Left renal cortex interstitium (tissue), 4 donors: ENCODE measurements around the gene PTPN20. TPM values are rescaled to one million over a fixed set of nuclear protein-coding genes. Genes with fewer than 3 reads are reported as not detected.
"Not testable (repeated sequence)": the region's sequence is repeated elsewhere in the genome, so short reads cannot be mapped to it uniquely, and the experiment has no call there.

Source experiments
- DNase-seq, 4 donors: peaks; one replicate each; pipeline ENCODE4 v3.0.0-alpha.2; 2013; ENCODE audit warnings: low read depth in 4 of 4, low spot score in 2 of 4, missing footprints in 1 of 4
- polyA plus RNA-seq, 4 donors: library from polyadenylated mRNA; unstranded; fragments of 120-200 nt; gene quantifications; one replicate each; pipeline ENCODE4 v1.2.1, GENCODE V29; 2013; ENCODE audit not compliant: insufficient read length in 4 of 4

PTPN20 gene
- polyA plus RNA-seq, result 1 to 10 TPM; 1.4 to 4.1 (median 3.3) TPM

- peak in 1 of 4 donors; percentile 10 for DNase-seq
Measured at GRCh38 chr10:46911144-46911876, at the start of gene PTPN20. PTPN20 (plus strand) TSS chr10:46911428; CDS start chr10:46932500, 21,072 bp downstream.

GRCh38 chr10:46869716-46870115, 41.5 kb upstream of the PTPN20 start:
- not testable (repeated sequence) for DNase-seq

- DNase-seq, result not testable (repeated sequence)
Measured at GRCh38 chr10:46871583-46871982, 39.6 kb upstream of the PTPN20 start.

- DNase-seq, result not testable (repeated sequence)
Measured at GRCh38 chr10:46875304-46875703, 35.9 kb upstream of the PTPN20 start.

- DNase-seq, result not testable (repeated sequence)
Measured at GRCh38 chr10:46876773-46877172, 34.5 kb upstream of the PTPN20 start.

GRCh38 chr10:46878761-46879160, 32.5 kb upstream of the PTPN20 start:
- not testable (repeated sequence) for DNase-seq

- not testable (repeated sequence) for DNase-seq
Measured at GRCh38 chr10:46890813-46891611, 20.2 kb upstream of the PTPN20 start.

GRCh38 chr10:46896762-46897692, 14.2 kb upstream of the PTPN20 start:
- not testable (repeated sequence) for DNase-seq

- not testable (repeated sequence) for DNase-seq
Measured at GRCh38 chr10:46901247-46901646, 10.0 kb upstream of the PTPN20 start.

GRCh38 chr10:46903874-46904273, 7.4 kb upstream of the PTPN20 start:
- DNase-seq, result not testable (repeated sequence)

GRCh38 chr10:46906359-46906758, 4.9 kb upstream of the PTPN20 start:
- DNase-seq, result not testable (repeated sequence)

- DNase-seq, result not testable (repeated sequence)
Measured at GRCh38 chr10:46907185-46908117, 3.8 kb upstream of the PTPN20 start.

- DNase-seq, result not testable (repeated sequence)
Measured at GRCh38 chr10:46922498-46922897, 11.3 kb downstream of the PTPN20 start.

GRCh38 chr10:46925156-46925555, 13.9 kb downstream of the PTPN20 start:
- not testable (repeated sequence) for DNase-seq

- DNase-seq, result not testable (repeated sequence)
Measured at GRCh38 chr10:46925853-46926252, 14.6 kb downstream of the PTPN20 start.

- DNase-seq, result not testable (repeated sequence)
Measured at GRCh38 chr10:46928810-46929209, 17.6 kb downstream of the PTPN20 start.

GRCh38 chr10:46932383-46932782, 21.2 kb downstream of the PTPN20 start:
- not testable (repeated sequence) for DNase-seq

GRCh38 chr10:46941091-46941490, 29.9 kb downstream of the PTPN20 start:
- DNase-seq, result not testable (repeated sequence)
